ENCODE data around the gene DLX3.

The DLX3 gene

GRCh38 chr17:49966767-49967166 lies 28.3 kb downstream of the DLX3 start:
- DNase-seq: no peak
- in situ Hi-C loops (cut with MboI; ENCODE audit: low pct_unique_long_range_greater_than_20kb, low sequenced_read_pairs): no loop called here

GRCh38 chr17:49965524-49965909 lies 29.5 kb downstream of the DLX3 start:
- in situ Hi-C loops (cut with MboI; ENCODE audit: low pct_unique_long_range_greater_than_20kb, low sequenced_read_pairs): no loop called here
- peak; percentile 56 for DNase-seq

GRCh38 chr17:49964769-49965523 lies 30.1 kb downstream of the DLX3 start:
- no peak for DNase-seq

GRCh38 chr17:49964303-49964768 lies 30.7 kb downstream of the DLX3 start:
- in situ Hi-C loops (cut with MboI; ENCODE audit: low pct_unique_long_range_greater_than_20kb, low sequenced_read_pairs): no loop called here

More at GRCh38 chr17:49964769-49965523, 30.1 kb downstream of the DLX3 start:
- in situ Hi-C loops (cut with MboI; ENCODE audit: low pct_unique_long_range_greater_than_20kb, low sequenced_read_pairs): no loop called here

GRCh38 chr17:49963626-49964302 lies 31.3 kb downstream of the DLX3 start:
- in situ Hi-C loops (cut with MboI; ENCODE audit: low pct_unique_long_range_greater_than_20kb, low sequenced_read_pairs): no loop called here
- no peak for DNase-seq

More at GRCh38 chr17:49964303-49964768, 30.7 kb downstream of the DLX3 start:
- DNase-seq: no peak

GRCh38 chr17:49963309-49963625 lies 31.8 kb downstream of the DLX3 start:
- in situ Hi-C loops (cut with MboI; ENCODE audit: low pct_unique_long_range_greater_than_20kb, low sequenced_read_pairs): no loop called here

GRCh38 chr17:49962599-49963308 lies 32.3 kb downstream of the DLX3 start:
- in situ Hi-C loops (cut with MboI; ENCODE audit: low pct_unique_long_range_greater_than_20kb, low sequenced_read_pairs): no loop called here
- DNase-seq: no peak

More at GRCh38 chr17:49963309-49963625, 31.8 kb downstream of the DLX3 start:
- no peak for DNase-seq

- DNase-seq: no peak
- in situ Hi-C loops (cut with MboI; ENCODE audit: low pct_unique_long_range_greater_than_20kb, low sequenced_read_pairs): no loop called here
Measured at GRCh38 chr17:49959183-49959935, 35.7 kb downstream of the DLX3 start.

GRCh38 chr17:49958723-49959122 lies 36.3 kb downstream of the DLX3 start:
- in situ Hi-C loops (cut with MboI; ENCODE audit: low pct_unique_long_range_greater_than_20kb, low sequenced_read_pairs): no loop called here
- DNase-seq: no peak

GRCh38 chr17:49957350-49957749 lies 37.7 kb downstream of the DLX3 start:
- DNase-seq: no peak
- in situ Hi-C loops (cut with MboI; ENCODE audit: low pct_unique_long_range_greater_than_20kb, low sequenced_read_pairs): no loop called here

GRCh38 chr17:49956780-49957179 lies 38.2 kb downstream of the DLX3 start:
- in situ Hi-C loops (cut with MboI; ENCODE audit: low pct_unique_long_range_greater_than_20kb, low sequenced_read_pairs): no loop called here

GRCh38 chr17:49955157-49955556 lies 39.9 kb downstream of the DLX3 start:
- in situ Hi-C loops (cut with MboI; ENCODE audit: low pct_unique_long_range_greater_than_20kb, low sequenced_read_pairs): no loop called here
- DNase-seq: no peak

More at GRCh38 chr17:49956780-49957179, 38.2 kb downstream of the DLX3 start:
- DNase-seq: no peak

- no peak for DNase-seq
- in situ Hi-C loops (cut with MboI; ENCODE audit: low pct_unique_long_range_greater_than_20kb, low sequenced_read_pairs): no loop called here
Measured at GRCh38 chr17:49952912-49953497, 42.0 kb downstream of the DLX3 start.

GRCh38 chr17:49952209-49952911 lies 42.7 kb downstream of the DLX3 start:
- peak; percentile 88 for DNase-seq
- in situ Hi-C loops (cut with MboI; ENCODE audit: low pct_unique_long_range_greater_than_20kb, low sequenced_read_pairs): no loop called here

- no peak for DNase-seq
- in situ Hi-C loops (cut with MboI; ENCODE audit: low pct_unique_long_range_greater_than_20kb, low sequenced_read_pairs): no loop called here
Measured at GRCh38 chr17:49951362-49952082, 43.5 kb downstream of the DLX3 start.

GRCh38 chr17:49949634-49950033 lies 45.4 kb downstream of the DLX3 start:
- in situ Hi-C loops (cut with MboI; ENCODE audit: low pct_unique_long_range_greater_than_20kb, low sequenced_read_pairs): no loop called here
- DNase-seq: no peak

GRCh38 chr17:49946964-49947584 lies 48.0 kb downstream of the DLX3 start:
- in situ Hi-C loops (cut with MboI; ENCODE audit: low pct_unique_long_range_greater_than_20kb, low sequenced_read_pairs): no loop called here

More at GRCh38 chr17:49946964-49947584, 48.0 kb downstream of the DLX3 start:
- DNase-seq: no peak
